Fibroblast of pulmonary artery (primary cell): ENCODE data around the gene ZNF747.

Experiments used
- DNase-seq: peaks from one replicate; pipeline ENCODE4 v3.0.0-alpha.2; 2010; ENCODE audit warnings: low read depth
- H3K4me3 ChIP-seq: replicated peaks from 2 replicates; pipeline ENCODE4 v1.5.1; 2011; ENCODE audit warnings: low read depth, mild to moderate bottlenecking, control low read depth, low read length, moderate library complexity
- CTCF ChIP-seq: IDR thresholded peaks from 2 replicates; pipeline ENCODE4 v1.5.1; 2011; ENCODE audit warnings: mild to moderate bottlenecking, control low read depth, low read length, inconsistent platforms; ENCODE audit errors: missing control alignments

The ZNF747 gene

GRCh38 chr16:30557707-30557956 is 23.0 kb upstream of the ZNF747 start:
- DNase-seq: no peak
- peak overlapping the region; percentile 75 for H3K4me3 ChIP-seq
- TF ChIP-seq CTCF: no peak

GRCh38 chr16:30556125-30556473 is 21.4 kb upstream of the ZNF747 start:
- DNase-seq: no peak
- no peak for TF ChIP-seq CTCF
- no peak overlapping the region for H3K4me3 ChIP-seq

- no peak overlapping the region for H3K4me3 ChIP-seq
- no peak for DNase-seq
- no peak for TF ChIP-seq CTCF
These were observed 20.9 kb upstream of the ZNF747 start for GRCh38 chr16:30555315-30556124.

GRCh38 chr16:30554557-30555314 is 20.1 kb upstream of the ZNF747 start:
- TF ChIP-seq CTCF: no peak
- H3K4me3 ChIP-seq: no peak overlapping the region
- no peak for DNase-seq

- H3K4me3 ChIP-seq: no peak overlapping the region
- no peak for DNase-seq
- no peak for TF ChIP-seq CTCF
These were observed 18.8 kb upstream of the ZNF747 start for GRCh38 chr16:30553393-30553899.

GRCh38 chr16:30552956-30553355 is 18.3 kb upstream of the ZNF747 start:
- no peak for DNase-seq
- H3K4me3 ChIP-seq: no peak overlapping the region
- TF ChIP-seq CTCF: no peak
